Cardiac muscle cell (in vitro differentiated cells and primary cell): ENCODE data around the gene TGM1. TPM values are rescaled to one million over a fixed set of nuclear protein-coding genes. Genes with fewer than 3 reads are reported as not detected.
A peak's percentile ranks its signal among the peaks of the same experiment; 100 is the strongest.

Experiments
- DNase-seq, 2 donors: peaks; one replicate each; pipeline versions ENCODE4 v3.0.0 to v3.0.0-alpha.2; 2010 to 2017; ENCODE audit warnings: low read depth in 1 of 2, low spot score in 1 of 2
- H3K27ac ChIP-seq: fragments of 200-600 bp; sonication (generic); 2 replicates; pipeline ENCODE4 v1.5.1; 2016
- H3K27me3 ChIP-seq: fragments of 200-600 bp; sonication (generic); 2 replicates; pipeline ENCODE4 v1.6.0; 2016; ENCODE audit warnings: control low read depth
- H3K36me3 ChIP-seq: fragments of 200-600 bp; sonication (generic); 2 replicates; pipeline ENCODE4 v1.5.1; 2016; ENCODE audit warnings: control low read depth
- H3K4me1 ChIP-seq: fragments of 200-600 bp; sonication (generic); 2 replicates; pipeline ENCODE4 v1.8.1; 2017; ENCODE audit warnings: low read depth, mild to moderate bottlenecking, mixed run types
- H3K4me3 ChIP-seq: fragments of 200-600 bp; sonication (generic); 2 replicates; pipeline ENCODE4 v1.5.1; 2016; ENCODE audit warnings: mild to moderate bottlenecking
- H3K9me3 ChIP-seq: fragments of 200-600 bp; sonication (generic); 2 replicates; pipeline ENCODE4 v1.5.1; 2017; ENCODE audit warnings: low read depth, mild to moderate bottlenecking, control low read depth
- CTCF ChIP-seq: IDR thresholded peaks from 2 replicates; pipeline ENCODE4 v1.5.1; 2012; ENCODE audit warnings: low read depth, mild to moderate bottlenecking, low read length
- polyA plus RNA-seq: library from polyadenylated mRNA; unstranded; fragments of >200 nt; fragmentation: Nextera tagmentation; extraction: Ambion mirVana; gene quantifications from 2 replicates; pipeline ENCODE4 v1.2.1, GENCODE V29; 2016
- total RNA-seq: library from RNA; depleted of rRNA; stranded (reverse); fragments of >200 nt; gene quantifications from 2 replicates; pipeline ENCODE4 v1.2.3, GENCODE V29; 2016

Gene TGM1
- total and polyA plus RNA-seq, 2 experiments from 2014 or later, result 1.7 TPM; not detected in 1

- Histone ChIP-seq H3K4me1 (peaks cover 11% of the 10 kb centered on the region), H3K4me3 (no peak overlapping the region), H3K36me3 (no peaks in the 10 kb centered on the region), H3K9me3 (no peaks in the 10 kb centered on the region), H3K27ac (no peak overlapping the region), H3K27me3 (no peaks in the 10 kb centered on the region)
- no peak for DNase-seq
- no peak for TF ChIP-seq CTCF
Measured at GRCh38 chr14:24261969-24262327, 1.0 kb downstream of the TGM1 start.

GRCh38 chr14:24261256-24261968 is 1.6 kb downstream of the TGM1 start:
- Histone ChIP-seq H3K36me3 (no peaks in the 10 kb centered on the region), H3K27ac (no peak overlapping the region), H3K27me3 (no peaks in the 10 kb centered on the region), H3K9me3 (no peaks in the 10 kb centered on the region), H3K4me1 (peaks cover 16% of the 10 kb centered on the region), H3K4me3 (no peak overlapping the region)
- TF ChIP-seq CTCF, result no peak
- DNase-seq, result no peak

GRCh38 chr14:24260780-24261157 is 2.2 kb downstream of the TGM1 start:
- Histone ChIP-seq H3K27me3 (no peaks in the 10 kb centered on the region), H3K4me1 (peaks cover 18% of the 10 kb centered on the region), H3K9me3 (no peaks in the 10 kb centered on the region), H3K4me3 (no peak overlapping the region), H3K36me3 (no peaks in the 10 kb centered on the region), H3K27ac (no peak overlapping the region)
- no peak for TF ChIP-seq CTCF
- DNase-seq, result no peak

- H3K27me3 ChIP-seq, result no peaks in the 10 kb centered on the region
- no peak for TF ChIP-seq CTCF
- no peaks in the 10 kb centered on the region for H3K9me3 ChIP-seq
- no peaks in the 10 kb centered on the region for H3K36me3 ChIP-seq
- H3K4me3 ChIP-seq, result no peak overlapping the region
- DNase-seq, result no peak
- peaks cover 18% of the 10 kb centered on the region for H3K4me1 ChIP-seq
- no peak overlapping the region for H3K27ac ChIP-seq
Measured at GRCh38 chr14:24260026-24260779, 2.8 kb downstream of the TGM1 start.

- Histone ChIP-seq H3K4me3 (no peak overlapping the region), H3K36me3 (no peaks in the 10 kb centered on the region), H3K27me3 (no peaks in the 10 kb centered on the region), H3K9me3 (no peaks in the 10 kb centered on the region), H3K27ac (no peak overlapping the region), H3K4me1 (peaks cover 18% of the 10 kb centered on the region)
- TF ChIP-seq CTCF, result no peak
- DNase-seq, result peak in 1 of 2 donors; percentile 74
Measured at GRCh38 chr14:24259282-24260025, 3.5 kb downstream of the TGM1 start.
